ENCODE measurements around the gene CARS1. TPM values are rescaled to one million over a fixed set of nuclear protein-coding genes. Genes with fewer than 3 reads are reported as not detected.
"Not testable (repeated sequence)": the region's sequence is repeated elsewhere in the genome, so short reads cannot be mapped to it uniquely, and the experiment has no call there.

Gene CARS1
- polyA plus RNA-seq, 4 donors: 25.2 to 26.2 (median 25.9) TPM

DNA sequence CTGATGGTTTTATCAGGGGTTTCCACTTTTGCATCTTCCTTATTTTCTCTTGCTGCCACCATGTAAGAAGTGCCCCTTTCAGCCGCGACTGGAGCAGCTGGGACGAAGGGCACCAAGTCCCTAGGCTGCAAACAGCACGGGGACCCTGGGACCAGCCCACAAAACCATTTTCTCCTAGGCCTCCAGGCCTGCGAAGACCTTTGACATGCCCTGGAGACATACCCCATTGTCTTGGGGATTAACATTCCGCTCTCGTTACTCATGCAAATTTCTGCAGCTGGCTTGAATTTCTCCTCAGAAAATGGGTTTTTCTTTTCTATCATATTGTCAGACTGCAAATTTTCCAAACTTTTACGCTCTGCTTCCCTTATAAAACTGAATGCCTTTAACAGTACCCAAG lies 6.7 kb upstream of the CARS1 start:
- DNase-seq (ENCODE audit: low read depth in 4 of 4, low spot score in 3 of 4): not testable (repeated sequence)

DNA sequence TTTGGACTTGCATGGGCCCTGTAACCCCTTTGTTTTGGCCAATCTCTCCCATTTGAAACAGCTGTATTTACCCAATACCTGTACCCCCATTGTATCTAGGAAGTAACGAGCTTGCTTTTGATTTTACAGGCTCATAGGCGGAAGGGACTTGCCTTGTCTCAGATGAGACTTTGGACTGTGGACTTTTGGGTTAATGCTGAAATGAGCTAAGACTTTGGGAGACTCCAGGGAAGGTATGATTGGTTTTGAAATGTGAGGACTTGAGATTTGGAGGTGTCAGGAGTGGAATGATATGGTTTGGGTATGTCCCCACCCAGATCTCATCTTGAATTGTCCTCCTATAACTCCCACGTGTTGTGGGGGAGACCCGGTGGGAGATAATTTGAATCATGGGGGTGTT lies 6.2 kb upstream of the CARS1 start:
- not testable (repeated sequence) for DNase-seq (ENCODE audit: low read depth in 4 of 4, low spot score in 3 of 4)

DNA sequence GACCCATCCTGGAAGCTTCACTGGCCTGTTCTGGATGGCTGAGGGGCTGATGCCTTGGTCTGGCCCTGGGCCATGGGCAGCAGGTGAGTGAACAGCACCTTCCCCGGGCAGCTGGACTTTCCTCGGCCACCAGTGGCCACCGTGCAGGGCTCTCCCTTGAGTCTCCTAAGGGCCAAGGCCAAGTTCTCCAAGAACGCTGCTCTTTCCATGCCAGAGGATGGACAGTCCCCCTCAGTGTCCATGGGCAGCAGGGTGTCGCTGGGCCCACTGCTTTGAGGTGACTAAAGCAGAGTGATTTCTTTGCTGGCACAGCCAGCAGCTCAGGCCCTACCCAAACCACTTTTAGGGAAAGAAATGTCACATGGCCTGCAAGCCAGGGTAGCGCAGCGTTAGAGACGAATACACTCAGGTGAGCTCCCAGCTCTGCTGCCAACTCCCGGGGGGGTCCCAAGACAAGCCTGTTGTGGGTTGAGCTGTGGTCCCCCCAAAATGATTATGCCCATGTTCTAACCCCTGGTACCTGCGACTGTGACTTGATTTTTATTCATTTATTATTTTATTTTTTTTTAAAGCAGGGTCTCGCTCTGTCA lies 3.3 kb upstream of the CARS1 start:
- DNase-seq (ENCODE audit: low read depth in 4 of 4, low spot score in 3 of 4): no peak

DNA sequence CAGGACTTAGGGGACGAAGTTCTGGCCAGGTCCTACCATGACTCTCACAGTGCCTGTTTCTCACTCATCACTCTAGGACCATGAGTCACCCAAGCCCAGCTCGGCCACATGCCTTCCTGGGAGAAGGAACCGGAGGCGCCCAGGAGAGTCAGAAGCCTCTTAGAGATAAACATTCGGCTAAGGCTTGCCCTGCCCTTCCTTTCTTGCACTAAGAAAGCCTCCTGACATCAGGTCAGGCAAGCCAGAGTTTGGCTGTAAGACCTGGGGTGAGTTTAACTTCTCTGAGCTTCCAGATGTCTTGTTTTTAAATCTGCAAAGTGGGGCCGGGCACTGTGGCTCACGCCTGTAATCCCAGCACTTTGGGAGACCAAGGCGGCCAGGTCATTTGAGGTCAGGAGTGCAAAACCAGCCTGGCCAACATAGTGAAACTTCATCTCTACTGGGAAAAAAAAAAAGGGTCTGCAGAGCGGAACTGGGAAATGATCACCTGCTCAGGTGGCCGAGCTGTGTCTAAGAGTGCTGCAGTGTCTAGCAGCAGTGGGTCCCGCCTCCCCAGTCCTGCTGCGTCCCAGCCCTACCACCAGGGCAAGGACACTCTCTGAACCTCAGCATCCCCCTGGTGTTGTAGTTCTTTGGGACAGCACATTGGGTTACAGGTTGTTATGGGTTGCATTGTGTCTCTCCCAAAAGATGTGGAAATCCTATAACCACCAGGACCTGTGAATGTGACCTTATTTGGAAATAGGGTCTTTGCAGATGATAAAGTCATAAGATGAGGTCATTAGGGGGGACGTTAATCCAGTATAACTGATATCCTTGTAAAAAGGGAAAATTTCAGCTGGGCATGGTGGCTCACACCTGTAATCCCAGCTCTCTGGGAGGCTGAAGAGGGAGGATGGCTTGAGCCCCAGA lies 1.8 kb upstream of the CARS1 start:
- no peak for DNase-seq (ENCODE audit: low read depth in 4 of 4, low spot score in 3 of 4)

DNA sequence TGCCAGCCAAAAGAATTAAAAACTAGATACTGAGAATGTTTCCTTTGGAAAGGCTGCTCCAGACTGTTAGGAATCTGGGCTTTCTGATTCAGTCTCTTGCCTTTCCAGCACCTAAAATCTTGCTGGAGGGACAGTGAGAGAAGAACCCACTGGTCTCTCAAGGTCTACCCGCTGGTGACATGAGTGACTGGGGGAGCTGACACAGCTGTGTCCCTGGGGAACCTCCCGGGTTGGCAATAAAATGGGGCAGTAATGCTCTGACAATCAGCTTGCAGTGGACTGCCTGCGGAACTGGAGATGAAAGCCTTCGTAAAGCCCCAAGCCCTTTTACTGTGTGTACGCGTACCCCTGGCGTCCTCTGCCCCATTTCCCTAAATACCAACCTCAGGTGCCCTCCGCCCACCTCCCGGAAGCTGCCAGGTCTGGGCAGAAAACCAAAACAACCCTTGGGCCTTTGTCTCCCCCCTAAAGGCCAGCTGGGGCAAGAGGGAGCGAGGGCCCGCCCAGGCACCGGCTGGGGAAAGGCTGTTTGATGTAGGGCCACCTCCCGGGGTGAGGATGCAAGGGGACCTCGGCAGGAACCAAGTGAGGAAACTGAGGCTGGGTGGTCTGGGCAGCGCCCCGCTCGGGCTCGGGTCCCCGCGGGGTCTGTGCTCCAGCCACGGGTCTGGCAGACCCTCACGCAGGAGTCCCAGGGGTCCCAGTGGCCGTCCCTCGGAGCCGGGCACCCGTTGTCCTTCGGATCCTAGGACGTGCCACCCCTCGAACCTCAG lies 741 bp downstream of the CARS1 start:
- DNase-seq (ENCODE audit: low read depth in 4 of 4, low spot score in 3 of 4): no peak

DNA sequence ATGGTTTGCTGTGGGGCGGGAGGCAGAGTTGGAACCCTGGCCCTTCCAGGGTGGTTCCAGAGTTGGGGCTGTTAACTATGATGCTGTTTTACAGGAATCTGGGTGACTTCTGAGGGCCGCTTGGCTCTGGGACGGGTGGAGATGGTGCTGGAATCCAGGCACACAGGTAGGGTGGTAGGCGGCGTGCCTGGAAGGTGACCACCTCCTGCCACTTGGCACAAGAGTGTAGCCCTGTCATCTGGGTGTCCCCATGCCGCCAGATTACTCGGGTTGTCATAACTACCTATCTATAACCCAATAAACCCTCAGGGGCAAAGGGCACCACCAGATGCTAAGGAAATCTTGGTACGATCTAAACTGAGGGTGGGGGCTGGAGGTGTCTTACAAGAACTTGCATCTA lies 1.3 kb downstream of the CARS1 start:
- DNase-seq (ENCODE audit: low read depth in 4 of 4, low spot score in 3 of 4): no peak

DNA sequence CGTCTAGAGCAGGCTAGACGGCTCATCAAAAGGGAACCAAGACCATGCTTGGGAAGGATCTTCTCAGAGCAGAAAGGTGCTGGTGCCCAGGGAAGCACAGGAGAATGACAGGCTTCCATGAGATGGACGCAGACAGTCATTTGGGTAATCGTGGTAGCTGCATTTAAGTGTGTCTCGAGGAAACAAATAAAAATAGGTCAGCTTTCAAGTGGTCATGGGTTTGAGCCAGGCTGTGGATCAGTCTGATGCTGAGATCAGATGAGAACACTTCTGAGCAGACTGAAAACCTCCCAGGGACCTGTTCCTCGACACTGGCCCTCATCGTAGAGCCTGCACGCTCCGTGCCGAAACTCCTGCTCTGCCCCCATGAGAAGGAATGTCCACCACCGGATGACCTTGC lies 4.7 kb downstream of the CARS1 start:
- DNase-seq (ENCODE audit: low read depth in 4 of 4, low spot score in 3 of 4): no peak

DNA sequence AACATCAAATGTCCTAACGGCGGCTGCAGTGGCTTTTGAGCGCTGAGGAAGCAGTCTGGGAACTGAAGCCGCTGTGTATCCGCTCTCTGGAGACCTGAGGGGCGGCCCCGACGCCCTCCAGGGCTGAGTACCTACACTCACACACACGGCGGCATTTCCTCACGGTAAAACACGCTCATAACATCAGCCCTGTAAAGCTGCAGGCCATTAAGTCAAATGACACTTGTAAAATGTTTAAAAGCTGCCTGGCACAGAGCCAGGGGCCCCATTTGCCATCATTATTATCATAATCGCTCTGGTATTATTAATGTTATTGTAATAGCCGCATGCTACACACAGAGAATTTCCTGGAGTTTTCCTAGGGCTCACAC lies 5.1 kb downstream of the CARS1 start:
- DNase-seq (ENCODE audit: low read depth in 4 of 4, low spot score in 3 of 4): no peak

DNA sequence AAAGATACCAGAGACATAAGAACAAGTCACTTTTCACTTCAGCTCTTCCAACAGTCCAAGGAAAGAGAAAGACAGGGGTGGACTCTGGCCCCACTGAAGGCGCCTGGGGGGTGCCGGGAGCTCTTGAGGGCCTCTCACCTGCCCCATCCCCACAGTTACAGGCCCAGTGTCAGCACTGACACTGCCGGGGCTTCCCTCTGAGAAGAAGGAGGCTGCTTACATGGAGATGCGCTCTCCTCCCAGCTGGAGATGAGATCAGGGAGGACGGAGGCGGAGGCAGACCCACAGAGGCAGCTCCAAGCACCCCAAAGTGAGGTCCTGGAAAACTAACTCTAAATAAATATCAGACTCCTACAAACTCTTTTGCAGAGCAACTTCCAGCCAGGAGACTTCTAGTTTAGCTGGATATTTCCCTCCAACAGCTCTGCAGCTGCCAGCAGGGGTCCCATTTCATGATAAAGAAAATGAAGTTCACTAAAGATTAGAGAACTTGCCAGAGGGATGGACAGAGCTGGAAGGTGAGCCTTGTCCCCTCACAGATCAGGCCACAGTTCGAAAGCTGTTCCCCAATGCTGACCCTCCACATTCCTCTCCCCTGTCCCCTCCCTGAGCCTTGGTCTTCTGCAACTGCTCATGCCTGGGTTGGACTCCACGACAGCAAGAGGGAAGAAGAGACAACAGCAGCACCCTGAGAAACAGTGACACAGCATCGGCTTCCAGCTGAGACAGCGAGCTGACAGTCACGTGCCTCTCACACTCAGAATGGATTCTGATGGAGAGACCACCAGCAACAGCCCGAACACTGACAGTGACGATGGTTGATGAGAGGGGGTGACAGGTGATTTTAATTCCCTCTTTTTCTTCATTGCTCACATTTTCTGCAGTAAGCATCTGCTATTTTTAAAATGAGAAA lies 5.8 kb downstream of the CARS1 start:
- no peak for DNase-seq (ENCODE audit: low read depth in 4 of 4, low spot score in 3 of 4)

DNA sequence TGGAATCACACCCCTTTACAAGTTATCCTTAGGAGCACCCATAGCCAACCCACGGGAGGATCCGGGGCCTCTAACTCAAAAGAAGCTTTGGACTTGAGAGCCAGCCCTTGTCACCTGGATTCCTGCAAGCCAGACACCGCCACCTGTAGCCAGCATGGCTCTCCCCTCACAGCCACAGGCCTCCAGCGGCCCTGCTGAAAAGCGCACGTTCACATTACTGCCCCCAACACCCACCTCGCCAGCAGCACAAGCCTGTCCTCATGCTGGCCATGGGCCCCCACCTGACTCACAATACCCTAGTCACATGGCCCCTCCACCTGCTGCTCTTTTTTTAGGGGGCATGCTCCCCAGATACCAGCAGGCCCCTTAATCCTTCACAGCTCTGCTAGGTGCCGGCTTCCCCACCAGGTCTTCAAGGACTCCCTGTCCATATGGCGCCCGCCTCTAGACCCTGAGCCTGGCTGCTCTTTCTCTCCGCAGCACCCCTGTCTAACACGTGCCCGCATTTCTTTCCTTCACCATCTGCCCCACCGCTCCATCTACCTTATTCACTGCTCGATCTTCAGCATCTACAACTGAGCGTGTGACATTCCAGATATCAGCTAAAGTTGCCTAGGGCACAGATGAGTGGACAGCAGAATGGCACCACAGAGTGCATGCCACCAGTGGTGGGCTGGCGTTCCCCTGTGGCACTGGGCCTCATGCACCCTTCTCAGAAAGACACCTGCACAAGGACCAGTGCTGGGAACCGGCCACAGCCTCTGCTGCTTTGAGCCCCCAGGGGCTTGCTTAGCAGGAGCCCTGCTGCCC lies 6.6 kb downstream of the CARS1 start:
- no peak for DNase-seq (ENCODE audit: low read depth in 4 of 4, low spot score in 3 of 4)

DNA sequence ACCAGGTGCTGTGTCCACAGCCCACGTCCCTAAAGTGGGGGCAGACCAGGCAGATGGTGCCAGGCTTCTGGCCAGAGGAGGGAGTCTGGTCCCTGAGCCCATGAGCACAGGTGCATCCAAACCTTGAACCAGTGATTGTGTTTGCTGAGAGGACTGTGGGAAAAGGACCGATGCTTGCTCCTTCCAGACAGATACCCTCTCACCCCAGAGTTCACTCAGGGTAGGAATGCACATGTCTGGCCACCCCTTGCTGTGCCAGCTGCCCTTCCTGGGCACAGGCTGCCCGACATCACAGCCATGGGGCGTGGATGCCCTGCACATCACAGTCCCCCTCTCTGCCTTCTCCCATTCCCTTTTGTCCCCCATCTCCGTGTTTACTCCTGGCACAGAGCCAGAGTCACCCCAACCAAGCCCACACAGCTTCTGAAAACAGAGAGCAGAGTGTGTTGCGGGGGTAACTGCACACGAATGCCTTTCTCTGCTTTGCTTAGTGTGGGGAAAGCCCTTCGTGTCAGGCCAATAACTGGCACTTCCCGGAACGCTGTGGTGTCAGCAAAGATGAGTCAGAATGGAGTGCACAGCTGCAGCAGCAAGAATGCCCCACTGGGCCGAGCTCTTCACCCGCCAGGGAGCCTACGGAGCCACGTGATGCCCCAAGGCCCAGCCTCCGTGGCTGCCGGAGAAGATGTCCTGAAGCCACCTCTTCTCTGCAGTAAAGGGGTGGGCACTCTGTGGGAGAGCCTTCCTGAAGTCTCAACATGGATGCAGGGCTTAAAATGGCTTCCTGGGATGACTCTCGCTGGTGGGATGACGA lies 7.6 kb downstream of the CARS1 start:
- DNase-seq (ENCODE audit: low read depth in 4 of 4, low spot score in 3 of 4): no peak

DNA sequence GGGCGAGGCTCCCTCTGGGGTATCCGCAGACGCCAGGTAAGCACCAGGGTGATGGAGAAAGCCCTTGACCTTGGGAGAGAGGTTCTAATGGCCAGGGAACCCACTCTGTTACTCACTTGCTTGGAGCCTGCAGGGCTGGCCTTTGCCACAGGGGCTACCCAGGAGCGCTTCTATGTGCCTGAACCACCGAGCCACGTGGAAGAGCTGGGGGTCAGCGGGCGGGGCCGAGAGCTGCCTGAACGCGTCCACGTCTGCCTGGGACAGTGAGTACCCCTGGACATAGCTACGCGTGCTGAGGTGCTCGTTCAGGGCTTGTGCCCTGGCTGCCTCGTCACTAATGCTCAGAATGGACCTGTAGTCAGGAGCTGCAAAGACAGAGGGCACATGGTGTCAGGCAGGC lies 9.6 kb downstream of the CARS1 start:
- DNase-seq (ENCODE audit: low read depth in 4 of 4, low spot score in 3 of 4): no peak

DNA sequence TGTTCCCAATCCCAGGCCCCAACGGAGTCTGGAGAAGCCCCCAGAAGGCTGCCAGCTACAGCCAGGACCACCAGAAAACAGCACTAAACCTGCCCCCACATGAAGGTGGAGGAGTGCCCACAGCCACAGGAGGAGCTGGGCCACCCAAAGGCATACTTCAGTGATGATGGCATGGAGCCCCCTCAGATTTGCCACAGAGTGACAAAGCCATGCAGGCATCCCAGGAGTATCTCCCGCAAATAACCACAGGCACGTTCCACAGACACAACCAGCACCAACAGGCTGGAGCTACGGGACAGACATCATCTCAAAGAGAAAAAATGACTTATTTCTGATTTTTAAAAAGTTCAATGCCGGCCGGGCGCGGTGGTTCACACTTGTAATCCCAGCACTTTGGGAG lies 10.6 kb downstream of the CARS1 start:
- no peak for DNase-seq (ENCODE audit: low read depth in 4 of 4, low spot score in 3 of 4)

DNA sequence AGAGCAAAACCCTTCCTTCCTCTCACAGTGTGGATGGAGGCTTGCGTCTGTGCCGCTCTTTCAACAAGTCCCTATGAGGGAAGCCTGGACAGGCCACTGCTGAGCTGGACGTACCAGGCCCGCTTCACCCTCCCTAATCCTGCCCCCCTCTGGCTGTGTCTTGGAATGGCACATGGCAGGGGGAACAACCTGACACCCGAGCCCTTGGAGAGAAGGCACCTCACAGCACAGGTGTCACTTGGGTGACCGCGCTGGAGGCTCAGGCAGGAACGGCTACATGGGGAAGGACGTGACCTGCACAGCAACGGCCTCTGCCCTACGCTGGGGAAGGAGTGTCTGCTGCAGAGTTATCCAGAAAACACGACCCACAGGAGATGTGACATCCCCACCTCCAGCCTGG lies 11.0 kb downstream of the CARS1 start:
- DNase-seq (ENCODE audit: low read depth in 4 of 4, low spot score in 3 of 4): no peak

DNA sequence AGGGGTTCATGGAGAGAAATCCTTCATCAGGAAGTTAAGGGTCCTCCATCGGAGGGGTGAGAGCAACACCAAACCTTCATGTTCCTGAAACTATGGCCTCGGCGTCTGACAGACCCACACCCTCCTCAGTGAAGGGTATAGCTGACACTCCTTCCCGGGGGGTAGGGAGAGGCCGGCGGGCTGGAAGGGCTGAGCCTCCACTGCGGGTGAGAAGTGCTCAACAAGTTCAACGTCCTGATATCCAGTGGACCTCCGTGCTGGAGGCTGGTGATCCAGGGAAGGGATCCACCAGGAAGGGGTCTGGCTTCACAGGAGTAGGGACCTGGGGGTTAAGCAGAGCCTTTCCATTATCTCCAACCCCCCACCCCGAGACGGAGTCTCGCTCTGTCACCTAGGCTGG lies 12.3 kb downstream of the CARS1 start:
- DNase-seq (ENCODE audit: low read depth in 4 of 4, low spot score in 3 of 4): no peak

DNA sequence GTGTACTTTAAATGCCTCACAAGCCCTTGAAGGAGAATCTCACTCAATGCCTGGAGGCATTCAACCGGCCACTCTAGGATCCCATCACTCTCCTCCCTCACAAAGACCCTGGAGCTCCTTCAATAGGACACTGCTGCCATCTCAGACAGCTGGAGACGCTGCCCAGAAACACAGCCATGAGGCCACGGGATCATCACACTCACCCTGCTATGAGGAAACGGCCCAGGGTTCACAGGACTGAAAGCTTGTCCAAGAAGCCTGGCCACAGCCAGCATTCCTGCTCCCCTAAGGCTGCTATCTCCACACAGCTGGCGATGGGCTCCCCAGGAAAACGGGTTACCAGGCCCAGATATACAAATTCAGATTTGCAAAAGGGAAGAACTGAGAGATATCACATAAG lies 13.2 kb downstream of the CARS1 start:
- DNase-seq (ENCODE audit: low read depth in 4 of 4, low spot score in 3 of 4): no peak

DNA sequence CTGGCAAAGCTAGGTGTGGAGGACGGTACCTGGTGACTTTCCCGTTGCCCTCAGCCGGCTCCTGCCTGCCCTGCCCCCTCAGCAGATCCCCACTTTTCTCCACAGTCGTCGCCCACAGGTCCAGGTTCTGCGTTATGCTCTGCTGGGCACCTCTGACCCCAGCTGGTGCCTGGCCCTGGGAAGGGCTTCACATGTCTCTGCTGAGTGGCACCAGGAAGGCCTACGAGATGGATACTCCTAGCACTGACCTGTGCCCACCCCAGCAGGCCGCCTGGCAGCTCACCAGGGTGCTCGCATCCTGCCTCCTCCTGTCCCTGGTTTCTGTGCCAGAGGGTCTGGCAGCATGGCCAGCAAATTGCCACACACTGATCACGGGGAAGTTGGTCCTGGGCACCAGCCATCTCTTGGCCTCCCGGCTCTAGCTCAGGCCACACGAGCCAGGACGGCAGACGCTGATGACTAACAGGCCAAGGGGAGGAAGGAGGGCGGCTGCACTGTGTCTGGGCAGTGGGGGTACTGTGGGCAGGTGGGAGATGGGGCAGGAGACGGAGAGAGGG lies 13.8 kb downstream of the CARS1 start:
- DNase-seq (ENCODE audit: low read depth in 4 of 4, low spot score in 3 of 4): no peak

DNA sequence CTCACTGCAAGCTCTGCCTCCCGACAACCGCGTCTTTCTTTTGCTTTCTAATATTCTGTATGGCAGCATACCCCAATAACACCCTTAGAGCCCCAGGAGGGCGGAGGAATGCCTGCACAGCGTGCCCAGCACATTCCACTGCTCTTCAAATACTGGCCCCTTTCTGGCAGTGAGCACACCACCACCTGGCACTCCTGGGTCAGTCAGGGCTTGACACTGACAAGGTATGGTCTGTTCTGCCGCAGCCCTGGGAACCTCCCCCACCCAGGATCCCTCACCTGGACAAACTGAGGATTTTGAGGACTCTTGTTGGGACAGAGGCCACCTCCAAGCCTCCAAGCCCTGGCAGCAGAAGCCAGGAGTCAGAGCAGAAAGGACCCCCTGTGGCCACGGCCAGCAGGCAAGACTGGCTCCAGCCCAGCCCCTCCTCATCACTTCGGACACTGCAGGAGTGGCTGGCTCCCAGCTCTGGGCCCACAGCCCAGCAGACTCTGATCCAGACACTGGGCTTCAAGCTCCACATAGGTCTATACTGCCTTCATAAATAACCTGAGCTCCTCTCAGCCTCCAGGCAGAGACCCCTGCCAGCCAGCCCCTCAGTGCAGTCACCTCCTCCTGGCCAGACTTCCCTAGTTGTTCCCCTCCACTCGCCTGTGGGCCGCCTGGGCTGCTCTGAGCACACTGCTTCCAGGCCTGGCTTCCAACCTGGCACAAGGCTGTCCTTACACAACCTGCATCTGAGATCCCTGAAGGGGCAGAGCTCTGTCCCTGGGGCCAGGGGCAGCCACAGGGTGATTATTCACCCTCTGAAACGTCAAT lies 14.5 kb downstream of the CARS1 start:
- DNase-seq (ENCODE audit: low read depth in 4 of 4, low spot score in 3 of 4): no peak
